ENCODE data around the gene DLG5. TPM values are rescaled to one million over a fixed set of nuclear protein-coding genes. Genes with fewer than 3 reads are reported as not detected.

DLG5 gene
- polyA plus RNA-seq, 3 donors = 0.14 to 0.77 TPM; not detected in 1

DNA sequence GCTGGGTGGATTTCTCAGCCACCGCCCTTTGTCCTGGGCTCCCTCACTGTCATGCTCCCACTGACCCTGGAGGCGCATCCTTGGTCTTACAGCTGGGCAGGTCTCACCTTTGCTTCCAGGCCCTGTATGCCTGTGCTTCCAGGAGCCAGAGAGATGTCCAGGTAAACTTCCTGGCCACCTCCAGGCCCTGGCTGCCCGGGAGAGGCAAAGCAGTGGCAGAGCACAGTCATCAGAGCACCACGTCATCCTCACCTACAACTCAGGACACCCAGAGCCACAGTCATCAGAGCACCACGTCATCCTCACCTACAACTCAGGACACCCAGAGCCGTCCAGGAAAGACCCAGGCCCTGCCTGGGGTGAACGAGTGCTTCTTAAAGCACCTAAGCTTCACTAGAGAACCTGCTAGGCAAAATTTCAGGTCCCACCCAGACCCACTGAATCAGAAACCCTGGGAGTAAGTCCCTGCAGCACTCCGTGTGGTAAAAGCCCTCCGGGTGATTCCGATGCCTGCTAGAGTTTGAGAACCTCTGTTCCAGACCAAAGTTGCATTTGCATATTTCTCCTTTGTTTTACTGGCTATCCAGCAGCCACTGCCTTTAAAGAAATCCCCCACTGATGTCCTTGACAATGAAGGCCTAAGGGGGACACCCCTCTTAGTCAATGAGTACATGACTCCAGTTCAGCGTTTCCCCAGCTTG lies 62.3 kb downstream of the DLG5 start:
- no peaks in the 10 kb centered on the region for H3K4me1 Mint-ChIP-seq

DNA sequence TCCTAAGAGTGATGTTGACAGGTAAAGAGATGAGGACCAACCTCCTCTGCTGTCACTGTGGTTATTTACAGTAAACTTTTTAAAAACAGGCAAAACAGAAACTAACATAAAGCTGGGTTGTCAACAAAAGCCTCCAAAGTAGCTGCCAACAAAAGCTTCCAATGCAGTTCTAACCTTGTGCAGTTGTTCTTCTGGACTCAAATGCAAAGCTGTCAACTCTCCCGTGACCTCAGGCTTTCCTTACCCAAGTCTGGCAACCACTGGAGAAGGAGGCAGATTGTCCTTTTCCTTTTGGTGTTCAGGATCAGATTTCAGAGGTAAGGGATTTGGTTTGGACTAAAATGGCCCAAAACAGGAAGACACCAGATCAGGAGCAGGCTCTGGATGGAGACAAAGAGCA lies 63.1 kb downstream of the DLG5 start:
- H3K9me3 ChIP-seq (replicated peaks in 1 of 2; ENCODE audit: control insufficient read depth in 1 of 2, insufficient read depth in 1 of 2, low read length in 2 of 2) = no peaks in the 10 kb centered on the region
- H3K27me3 ChIP-seq (ENCODE audit: control insufficient read depth in 2 of 2, insufficient read depth in 2 of 2, low read length in 2 of 2) = no peaks in the 10 kb centered on the region
- Mint-ChIP-seq H3K9me3 (no peaks in the 10 kb centered on the region), H3K27ac (no peak overlapping the region), H3K4me1 (no peaks in the 10 kb centered on the region), H3K4me3 (no peak overlapping the region), H3K36me3 (no peaks in the 10 kb centered on the region), H3K27me3 (ENCODE audit: low read depth in 3 of 3) (peaks cover 0 to 2% (median 0%) of the 10 kb centered on the region in 3 donors)
- no peak for DNase-seq
- H3K79me2 ChIP-seq (ENCODE audit: insufficient read depth, low read length) = no peaks in the 10 kb centered on the region
- no peak overlapping the region for H3K4me3 ChIP-seq (replicated peaks in 1 of 3; ENCODE audit: low read depth in 2 of 3, low read length in 3 of 3)
- no peak overlapping the region for H2AFZ ChIP-seq (ENCODE audit: insufficient read depth, low read depth, low read length, poor library complexity, severe bottlenecking)
- no peak overlapping the region for H3K9ac ChIP-seq (ENCODE audit: insufficient read depth, low read length, poor library complexity, severe bottlenecking)
- H3K27ac ChIP-seq (ENCODE audit: low read depth in 1 of 2, low read length in 2 of 2) = no peak overlapping the region
- H3K4me1 ChIP-seq (ENCODE audit: control insufficient read depth in 1 of 2, insufficient read depth in 2 of 2, low read length in 2 of 2) = no peaks in the 10 kb centered on the region
- H3K4me2 ChIP-seq (replicated peaks; ENCODE audit: extremely low read depth, low read length, poor library complexity, severe bottlenecking) = no peak overlapping the region
- intact Hi-C loops (cut with micrococcal nuclease) = no loop called here
- H3K36me3 ChIP-seq (replicated peaks in 1 of 2; ENCODE audit: control insufficient read depth in 1 of 2, insufficient read depth in 2 of 2, low read length in 2 of 2) = no peaks in the 10 kb centered on the region
- TF ChIP-seq, protein P1, sequence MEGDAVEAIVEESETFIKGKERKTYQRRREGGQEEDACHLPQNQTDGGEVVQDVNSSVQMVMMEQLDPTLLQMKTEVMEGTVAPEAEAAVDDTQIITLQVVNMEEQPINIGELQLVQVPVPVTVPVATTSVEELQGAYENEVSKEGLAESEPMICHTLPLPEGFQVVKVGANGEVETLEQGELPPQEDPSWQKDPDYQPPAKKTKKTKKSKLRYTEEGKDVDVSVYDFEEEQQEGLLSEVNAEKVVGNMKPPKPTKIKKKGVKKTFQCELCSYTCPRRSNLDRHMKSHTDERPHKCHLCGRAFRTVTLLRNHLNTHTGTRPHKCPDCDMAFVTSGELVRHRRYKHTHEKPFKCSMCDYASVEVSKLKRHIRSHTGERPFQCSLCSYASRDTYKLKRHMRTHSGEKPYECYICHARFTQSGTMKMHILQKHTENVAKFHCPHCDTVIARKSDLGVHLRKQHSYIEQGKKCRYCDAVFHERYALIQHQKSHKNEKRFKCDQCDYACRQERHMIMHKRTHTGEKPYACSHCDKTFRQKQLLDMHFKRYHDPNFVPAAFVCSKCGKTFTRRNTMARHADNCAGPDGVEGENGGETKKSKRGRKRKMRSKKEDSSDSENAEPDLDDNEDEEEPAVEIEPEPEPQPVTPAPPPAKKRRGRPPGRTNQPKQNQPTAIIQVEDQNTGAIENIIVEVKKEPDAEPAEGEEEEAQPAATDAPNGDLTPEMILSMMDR (IDR thresholded peaks at IDR 0.05) = no peak
- no peaks in the 10 kb centered on the region for H4K20me1 ChIP-seq (ENCODE audit: insufficient read depth, low read length)
- 100% methylated on average over 1 of the region's 1 CpG for whole genome bisulfite sequencing (ENCODE audit: insufficient coverage)

More for the DNA sequence above, 62.3 kb downstream of the DLG5 start:
- H3K36me3 ChIP-seq (replicated peaks in 1 of 2; ENCODE audit: control insufficient read depth in 1 of 2, insufficient read depth in 2 of 2, low read length in 2 of 2) = no peaks in the 10 kb centered on the region
- H3K4me3 Mint-ChIP-seq = no peak overlapping the region
- no peaks in the 10 kb centered on the region for H3K9me3 Mint-ChIP-seq
- intact Hi-C loops (cut with micrococcal nuclease) = no loop called here
- TF ChIP-seq, protein P1 (IDR thresholded peaks at IDR 0.05) = no peak
- no peak overlapping the region for H2AFZ ChIP-seq (ENCODE audit: insufficient read depth, low read depth, low read length, poor library complexity, severe bottlenecking)
- peaks cover 0 to 2% (median 0%) of the 10 kb centered on the region in 3 donors for H3K27me3 Mint-ChIP-seq (ENCODE audit: low read depth in 3 of 3)
- H3K27ac Mint-ChIP-seq = no peak overlapping the region
- no peak overlapping the region for H3K9ac ChIP-seq (ENCODE audit: insufficient read depth, low read length, poor library complexity, severe bottlenecking)
- no peaks in the 10 kb centered on the region for H3K36me3 Mint-ChIP-seq
- DNase-seq = no peak
- H3K79me2 ChIP-seq (ENCODE audit: insufficient read depth, low read length) = no peaks in the 10 kb centered on the region
- H3K4me1 ChIP-seq (ENCODE audit: control insufficient read depth in 1 of 2, insufficient read depth in 2 of 2, low read length in 2 of 2) = no peaks in the 10 kb centered on the region
- no peak overlapping the region for H3K4me3 ChIP-seq (replicated peaks in 1 of 3; ENCODE audit: low read depth in 2 of 3, low read length in 3 of 3)
- no peaks in the 10 kb centered on the region for H3K9me3 ChIP-seq (replicated peaks in 1 of 2; ENCODE audit: control insufficient read depth in 1 of 2, insufficient read depth in 1 of 2, low read length in 2 of 2)
- no peak overlapping the region for H3K27ac ChIP-seq (ENCODE audit: low read depth in 1 of 2, low read length in 2 of 2)
- H3K27me3 ChIP-seq (ENCODE audit: control insufficient read depth in 2 of 2, insufficient read depth in 2 of 2, low read length in 2 of 2) = no peaks in the 10 kb centered on the region
- H3K4me2 ChIP-seq (replicated peaks; ENCODE audit: extremely low read depth, low read length, poor library complexity, severe bottlenecking) = no peak overlapping the region
- 95% methylated on average over 10 of the region's 11 CpGs for WGBS (ENCODE audit: insufficient coverage)
- H4K20me1 ChIP-seq (ENCODE audit: insufficient read depth, low read length) = no peaks in the 10 kb centered on the region

Data from CD14-positive monocyte (primary cell).